Common myeloid progenitor, CD34-positive (primary cell): ENCODE results near the gene YARS2.

Experiments used
- CTCF ChIA-PET: fragments of 350-600 bp; sonication (Branson Sonifier 250); formaldehyde crosslinking; loops from one replicate; lab custom pipeline; 2021; ENCODE audit warnings: antibody characterized with exemption; lab: Charles Lee
- POLR2A ChIA-PET: fragments of 350-600 bp; sonication (Branson Sonifier 250); formaldehyde crosslinking; loops from one replicate; lab custom pipeline; 2021; ENCODE audit warnings: antibody characterized with exemption; lab: Charles Lee
- DNase-seq, 3 donors: peaks; one replicate each; pipeline versions ENCODE4 v3.0.0 to v3.0.0-alpha.2; 2013
- H3K27ac ChIP-seq, 2 experiments: 1 replicate in 1 of 2; 2 replicates in 1 of 2; pipeline ENCODE4 v1.7.0; 2013; ENCODE audit warnings: inconsistent platforms in 2 of 2, low read length in 2 of 2, mild to moderate bottlenecking in 2 of 2, low read depth in 1 of 2, moderate library complexity in 1 of 2; ENCODE audit not compliant: severe bottlenecking in 2 of 2, insufficient read depth in 1 of 2, poor library complexity in 1 of 2
- H3K27me3 ChIP-seq, 5 experiments: replicated peaks in 2 of 5; 1 replicate in 3 of 5; 2 replicates in 2 of 5; pipeline versions ENCODE4 v1.6.1 to v1.7.0; 2013; ENCODE audit warnings: low read length in 4 of 5, mild to moderate bottlenecking in 2 of 5, moderate library complexity in 2 of 5, inconsistent platforms in 1 of 5; ENCODE audit not compliant: insufficient read depth in 5 of 5, control insufficient read depth in 4 of 5
- H3K36me3 ChIP-seq, 4 experiments: 1 replicate in 2 of 4; 2 replicates in 2 of 4; pipeline versions ENCODE4 v1.6.1 to v1.7.0; 2013; ENCODE audit warnings: low read length in 3 of 4, control low read depth in 1 of 4, mild to moderate bottlenecking in 1 of 4; ENCODE audit not compliant: control insufficient read depth in 4 of 4, insufficient read depth in 4 of 4
- H3K4me1 ChIP-seq, 4 experiments: 1 replicate in 3 of 4; 2 replicates in 1 of 4; pipeline versions ENCODE4 v1.6.1 to v1.7.1; 2013; ENCODE audit warnings: low read length in 3 of 4, mild to moderate bottlenecking in 3 of 4, control low read depth in 1 of 4, inconsistent platforms in 1 of 4, moderate library complexity in 1 of 4; ENCODE audit not compliant: control insufficient read depth in 4 of 4, insufficient read depth in 4 of 4; ENCODE audit errors: control extremely low read depth in 1 of 4
- H3K4me3 ChIP-seq, 7 experiments: 1 replicate in 4 of 7; 2 replicates in 3 of 7; pipeline versions ENCODE4 v1.5.1 to v1.7.0; 2013; ENCODE audit warnings: mild to moderate bottlenecking in 7 of 7, low read length in 6 of 7, moderate library complexity in 6 of 7, inconsistent platforms in 2 of 7, low read depth in 2 of 7, control low read depth in 1 of 7; ENCODE audit not compliant: insufficient read depth in 4 of 7, control insufficient read depth in 1 of 7; ENCODE audit errors: extremely low read depth in 1 of 7
- H3K9me3 ChIP-seq, 5 experiments: 1 replicate in 4 of 5; 2 replicates in 1 of 5; pipeline versions ENCODE4 v1.6.1 to v1.7.1; 2013; ENCODE audit warnings: low read length in 4 of 5, mild to moderate bottlenecking in 2 of 5, inconsistent platforms in 1 of 5, low read depth in 1 of 5, moderate library complexity in 1 of 5; ENCODE audit not compliant: control insufficient read depth in 4 of 5, insufficient read depth in 2 of 5; ENCODE audit errors: control extremely low read depth in 1 of 5
- WGBS: methylation state at CpG from one replicate; pipeline ENCODE4 v1.1.5; 2013; ENCODE audit not compliant: insufficient coverage; 5-methylcytosine and 5-hydroxymethylcytosine counted together

YARS2 gene

DNA sequence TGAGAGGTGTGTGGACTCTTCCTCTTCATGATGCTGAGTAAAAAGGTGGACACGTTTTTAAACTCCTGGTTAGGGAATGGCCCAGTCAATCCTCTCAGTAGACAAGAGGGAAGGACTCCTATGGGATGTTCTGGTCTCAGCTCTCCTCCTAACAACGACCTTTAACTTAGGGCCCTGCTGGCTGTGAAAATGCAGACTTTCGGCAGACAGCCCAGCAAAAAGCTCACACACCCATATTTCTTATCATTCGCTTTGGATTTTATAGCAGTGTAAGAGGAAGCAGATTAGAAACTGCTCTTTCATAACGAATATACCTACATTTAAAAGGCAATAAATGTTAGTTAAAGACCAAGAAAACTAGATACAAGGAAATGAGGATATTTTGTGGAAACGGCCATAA, 18.0 kb upstream of the YARS2 start:
- 53% methylated on average over 2 of the region's 6 CpGs for WGBS

DNA sequence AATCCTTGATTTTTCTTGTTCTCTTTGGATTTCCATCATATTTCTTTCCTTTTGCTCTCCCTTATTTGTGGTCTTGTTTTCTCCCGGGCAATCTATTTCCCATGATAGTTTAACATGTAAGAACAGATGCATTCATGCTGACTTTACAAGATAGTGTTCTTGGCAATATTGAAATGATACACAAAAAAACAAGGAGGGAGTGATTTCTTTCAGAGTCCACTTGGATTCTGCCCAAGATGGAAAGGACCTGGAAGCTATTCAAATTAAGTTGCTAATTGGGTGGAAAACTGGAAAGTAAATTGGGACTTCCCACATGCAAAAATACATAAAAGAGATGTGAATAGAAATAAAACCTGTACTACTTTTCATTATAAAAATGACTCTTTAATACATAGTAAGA, 14.4 kb upstream of the YARS2 start:
- Histone ChIP-seq H3K27me3 (peaks cover 0 to 3% (median 0%) of the 10 kb centered on the region in 5 experiments), H3K4me3 (no peak overlapping the region), H3K9me3 (no peaks in the 10 kb centered on the region), H3K27ac (no peak overlapping the region), H3K4me1 (no peaks in the 10 kb centered on the region), H3K36me3 (no peaks in the 10 kb centered on the region)
- ChIA-PET CTCF (no interaction called here), POLR2A (no interaction called here)
- DNase-seq, result no peak
- no CpG with 5 or more reads among the region's 1 CpG for WGBS

More for the DNA sequence above, 18.0 kb upstream of the YARS2 start:
- no peaks in the 10 kb centered on the region for H3K36me3 ChIP-seq
- ChIA-PET POLR2A (no interaction called here), CTCF (interaction anchor here (1.5 kb wide), 1 partner anchor 19 kb away, joined by 6 read pairs; the partner anchor contains the start of gene YARS2)
- H3K27me3 ChIP-seq, result peaks cover 0 to 2% (median 0%) of the 10 kb centered on the region in 5 experiments
- H3K27ac ChIP-seq, result no peak overlapping the region
- H3K9me3 ChIP-seq, result no peaks in the 10 kb centered on the region
- no peak overlapping the region for H3K4me3 ChIP-seq
- no peaks in the 10 kb centered on the region for H3K4me1 ChIP-seq
- DNase-seq, result no peak

DNA sequence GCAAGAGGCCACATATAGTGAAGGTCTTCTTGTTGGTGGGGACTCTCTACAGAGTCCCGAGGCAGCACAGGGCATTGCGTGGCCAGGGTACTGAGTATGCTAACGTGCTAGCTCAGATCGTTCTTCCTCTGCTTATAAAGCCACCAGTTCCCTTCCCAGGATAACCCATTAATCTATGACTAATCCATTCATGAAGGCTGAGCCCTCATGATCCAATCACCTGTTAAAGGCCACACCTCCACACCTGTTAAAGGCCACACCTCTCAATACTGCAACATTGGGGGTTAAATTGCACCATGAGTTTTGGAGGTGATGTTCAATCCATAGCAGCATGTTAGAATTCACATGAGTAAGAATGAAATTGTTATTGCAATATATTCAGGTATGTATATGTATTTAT, 12.8 kb upstream of the YARS2 start:
- peaks cover 0 to 3% (median 0%) of the 10 kb centered on the region in 5 experiments for H3K27me3 ChIP-seq
- ChIA-PET CTCF (no interaction called here), POLR2A (no interaction called here)
- DNase-seq, result no peak
- no peaks in the 10 kb centered on the region for H3K36me3 ChIP-seq
- no peaks in the 10 kb centered on the region for H3K4me1 ChIP-seq
- no peak overlapping the region for H3K4me3 ChIP-seq
- no peak overlapping the region for H3K27ac ChIP-seq
- no peaks in the 10 kb centered on the region for H3K9me3 ChIP-seq
- WGBS, result 93% methylated on average over 3 of the region's 4 CpGs

DNA sequence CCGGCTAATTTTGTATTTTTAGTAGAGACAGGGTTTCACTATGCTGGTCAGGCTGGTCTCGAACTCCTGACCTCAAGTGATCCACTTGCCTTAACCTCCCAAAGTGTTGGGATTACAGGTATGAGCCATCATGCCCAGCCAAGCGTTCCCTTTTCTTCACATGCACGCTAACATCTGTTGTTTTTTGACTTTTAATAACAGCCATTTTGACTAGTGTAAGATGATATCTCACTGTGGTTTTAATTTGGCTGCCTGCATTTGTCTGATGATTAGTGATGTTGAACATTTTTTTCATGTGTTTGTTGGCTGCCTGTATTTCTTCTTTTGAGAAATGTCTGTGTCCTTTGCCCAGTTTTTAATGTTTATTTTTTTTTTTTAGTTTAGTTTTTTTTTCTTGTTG, 10.2 kb upstream of the YARS2 start:
- CTCF ChIA-PET, result no interaction called here
- H3K36me3 ChIP-seq, result no peaks in the 10 kb centered on the region
- no peaks in the 10 kb centered on the region for H3K9me3 ChIP-seq
- peaks cover 0 to 3% (median 0%) of the 10 kb centered on the region in 5 experiments for H3K27me3 ChIP-seq
- no peak overlapping the region for H3K27ac ChIP-seq
- no peak overlapping the region for H3K4me3 ChIP-seq
- 100% methylated on average over 1 of the region's 4 CpGs for WGBS
- DNase-seq, result peak in 1 of 3 donors; percentile 21
- POLR2A ChIA-PET, result no interaction called here
- H3K4me1 ChIP-seq, result peaks cover 3 to 11% (median 7%) of the 10 kb centered on the region in 4 experiments

DNA sequence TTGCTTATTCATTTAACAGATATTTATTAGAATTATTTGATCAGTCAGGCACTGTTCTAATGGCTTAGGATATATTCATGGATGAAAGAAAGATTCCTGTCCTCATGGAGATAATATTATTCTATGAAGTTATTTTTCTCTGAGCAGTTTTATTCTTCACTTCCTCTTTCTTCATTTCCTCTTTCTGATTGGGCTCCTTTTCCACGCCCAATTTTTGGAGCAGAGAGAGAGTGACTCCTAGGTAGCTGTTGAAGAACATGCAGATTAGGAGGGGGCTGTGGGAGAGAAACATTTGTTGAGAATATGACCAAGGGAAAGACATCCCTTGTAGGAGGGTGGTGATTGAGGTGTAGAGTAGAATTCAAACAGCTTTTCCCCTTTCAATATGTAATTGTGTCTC, 6.0 kb upstream of the YARS2 start:
- peak; percentile 59 to 84 (median 83) for DNase-seq
- WGBS, result no CpG with 5 or more reads among the region's 1 CpG
- Histone ChIP-seq H3K27me3 (no peaks in the 10 kb centered on the region), H3K4me3 (no peak overlapping the region), H3K4me1 (peaks cover 3 to 11% (median 7%) of the 10 kb centered on the region in 4 experiments), H3K27ac (no peak overlapping the region), H3K36me3 (no peaks in the 10 kb centered on the region), H3K9me3 (no peaks in the 10 kb centered on the region)
- POLR2A ChIA-PET, result no interaction called here
- CTCF ChIA-PET, result interaction anchor here (0.6 kb wide), 1 partner anchor 157 kb away, joined by 3 read pairs; no protein-coding TSS in a partner anchor

DNA sequence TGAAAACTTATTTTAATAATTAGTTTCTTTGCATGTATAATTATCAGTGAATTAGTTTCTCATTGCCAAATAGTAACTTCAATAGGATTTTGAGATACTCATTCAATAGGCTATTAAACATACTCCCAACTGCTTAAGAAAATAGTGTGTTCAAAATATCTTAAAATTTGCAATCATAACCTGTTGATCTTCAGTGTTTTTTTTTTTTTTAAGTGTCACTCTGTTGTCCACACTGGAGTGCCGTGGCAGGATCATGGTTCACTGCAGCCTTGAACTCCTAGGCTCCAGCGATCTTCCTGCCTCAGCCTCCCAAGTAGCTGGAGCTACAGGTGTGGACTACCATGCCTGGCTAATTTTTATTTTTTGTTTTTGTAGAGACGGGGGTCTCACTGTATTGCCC, 1.5 kb upstream of the YARS2 start:
- peaks cover 0 to 13% (median 4%) of the 10 kb centered on the region in 4 experiments for H3K36me3 ChIP-seq
- peaks cover 15 to 31% (median 20%) of the 10 kb centered on the region in 4 experiments for H3K4me1 ChIP-seq
- CTCF ChIA-PET, result interaction anchor here (0.8 to 4.7 kb wide), 6 partner anchors 10 to 1266 kb away, joined by 3 to 52 read pairs (median 12); partner anchors contain the start of gene ALG10
- H3K9me3 ChIP-seq, result no peaks in the 10 kb centered on the region
- no peaks in the 10 kb centered on the region for H3K27me3 ChIP-seq
- no peak overlapping the region for H3K4me3 ChIP-seq
- DNase-seq, result no peak
- POLR2A ChIA-PET, result no interaction called here
- H3K27ac ChIP-seq, result no peak overlapping the region
- WGBS, result 100% methylated on average over 3 of the region's 3 CpGs

DNA sequence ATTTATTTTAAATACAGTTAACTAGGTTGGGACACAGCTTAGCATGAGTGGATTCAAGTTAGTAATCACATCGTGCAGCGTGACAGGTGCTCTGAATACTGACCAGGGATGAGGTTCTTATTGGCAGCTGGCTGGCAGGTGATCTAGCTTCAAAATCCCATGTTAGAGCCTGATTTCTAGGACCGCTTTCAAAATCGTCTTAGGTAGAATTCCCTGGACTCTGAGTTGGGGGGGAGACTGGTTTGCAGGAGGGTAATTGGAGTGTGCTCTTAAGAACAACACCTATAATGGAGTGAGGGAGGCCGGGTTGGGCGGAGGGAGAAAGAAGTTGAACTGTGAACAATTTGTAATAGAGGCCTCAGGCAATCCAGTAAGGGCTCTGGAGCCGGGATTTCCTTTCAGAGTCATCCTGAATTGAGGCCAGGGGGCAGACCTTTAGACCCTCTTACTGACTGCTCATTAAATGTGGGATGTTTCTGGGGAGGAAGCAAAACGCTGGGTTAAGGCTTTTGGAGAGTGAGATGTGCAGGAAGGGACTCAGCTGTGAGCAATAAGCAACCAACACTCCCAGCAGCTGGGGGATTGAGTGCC, 874 bp upstream of the YARS2 start:
- H3K36me3 ChIP-seq, result peaks cover 2 to 18% (median 7%) of the 10 kb centered on the region in 4 experiments
- H3K9me3 ChIP-seq, result no peaks in the 10 kb centered on the region
- CTCF ChIA-PET, result interaction anchor here (0.6 to 4.7 kb wide), 14 partner anchors 10 to 1277 kb away, joined by 3 to 52 read pairs (median 5); partner anchors contain the start of gene ALG10
- POLR2A ChIA-PET, result interaction anchor here (1.4 kb wide), 1 partner anchor 161 kb away, joined by 3 read pairs; no protein-coding TSS in a partner anchor
- no peaks in the 10 kb centered on the region for H3K27me3 ChIP-seq
- DNase-seq, result no peak
- peak overlapping the region in 4 of 7 experiments; percentile 87 to 100 (median 96) for H3K4me3 ChIP-seq
- WGBS, result 55% methylated on average over 5 of the region's 8 CpGs
- H3K4me1 ChIP-seq, result peaks cover 15 to 25% (median 18%) of the 10 kb centered on the region in 4 experiments
- peak overlapping the region in 1 of 2 experiments; percentile 89 for H3K27ac ChIP-seq
